Heart left ventricle (tissue), 16 donors: ENCODE results near the gene TMEM107. TPM values are rescaled to one million over a fixed set of nuclear protein-coding genes. Genes with fewer than 3 reads are reported as not detected.

ENCODE experiments used
- ATAC-seq, 4 donors: fragments of 200-7000 bp; cut with Tn5 transposase; one replicate each; pipeline ENCODE4 v1.9.1; 2020 to 2022; ENCODE audit warnings: moderate library complexity in 4 of 4, mild to moderate bottlenecking in 3 of 4, moderate number of reproducible peaks in 1 of 4
- DNase-seq, 5 donors: peaks; one replicate each; pipeline ENCODE4 v3.0.0-alpha.2; 2020
- H3K27ac ChIP-seq, 12 donors: fragments of 200-600 bp; sonication (generic) in 4 of 12; one replicate each; pipeline versions ENCODE4 v1.5.0 to v1.8.0; 2016 to 2022; ENCODE audit warnings: mild to moderate bottlenecking in 2 of 12
- H3K27me3 ChIP-seq, 9 donors: fragments of 200-600 bp; sonication (generic) in 2 of 9; one replicate each; pipeline versions ENCODE4 v1.5.1 to v1.8.0; 2016 to 2022; ENCODE audit warnings: mild to moderate bottlenecking in 3 of 9
- H3K36me3 ChIP-seq, 9 donors: fragments of 200-600 bp; sonication (generic) in 2 of 9; one replicate each; pipeline versions ENCODE4 v1.5.0 to v1.8.0; 2018 to 2022; ENCODE audit warnings: mild to moderate bottlenecking in 2 of 9
- H3K4me1 ChIP-seq, 12 donors: fragments of 200-600 bp; sonication (generic) in 4 of 12; one replicate each; pipeline versions ENCODE4 v1.5.0 to v1.8.0; 2016 to 2022; ENCODE audit warnings: mild to moderate bottlenecking in 3 of 12
- H3K4me3 ChIP-seq, 12 donors: fragments of 200-600 bp; sonication (generic) in 4 of 12; one replicate each; pipeline versions ENCODE4 v1.5.0 to v1.8.0; 2017 to 2022; ENCODE audit warnings: mild to moderate bottlenecking in 9 of 12, moderate library complexity in 4 of 12
- H3K9me3 ChIP-seq, 12 donors: fragments of 200-600 bp; sonication (generic) in 4 of 12; one replicate each; pipeline versions ENCODE4 v1.5.0 to v1.8.0; 2016 to 2022; ENCODE audit warnings: mild to moderate bottlenecking in 1 of 12
- POLR2A ChIP-seq, 2 donors: fragments of 450-650 bp; IDR thresholded peaks; one replicate each; pipeline ENCODE4 v1.6.1; 2017; ENCODE audit warnings: antibody characterized with exemption in 2 of 2, mild to moderate bottlenecking in 2 of 2, moderate library complexity in 2 of 2
- WGBS, 4 donors: extraction: QIAGEN DNeasy Blood & Tissue Kit in 2 of 4; methylation state at CpG; one replicate each; pipeline versions ENCODE4 v1.1.5 to v1.1.7; 2013 to 2018; 5-methylcytosine and 5-hydroxymethylcytosine counted together
- intact Hi-C, 10 donors: fragments of 100-400 bp; cut with DNase I; formaldehyde crosslinking; loops; one replicate each; pipeline versions ENCODE4 v1.11.1 to v1.14.2; 2022
- polyA plus RNA-seq, 2 donors: library from polyadenylated mRNA; stranded (reverse); fragments of 200-250 nt; gene quantifications; one replicate each; pipeline ENCODE4 v1.2.3, GENCODE V29; 2013
- total RNA-seq, 9 donors: library from RNA; depleted of rRNA in 2 of 9; stranded (reverse); fragments of >200 nt in 2 of 9; fragmentation: NEBNext Ultra II Directional in 3 of 9; extraction: Animal tissue kit (Norgen Biotek cat#: 25700) in 3 of 9; gene quantifications; one replicate each; pipeline versions ENCODE4 v1.1.0 to v1.2.4, GENCODE V29; 2016 to 2023
- TF ChIP-seq, protein P1 (sequence below), 12 donors: fragments of 200-600 bp; sonication (generic) in 4 of 12; IDR thresholded peaks; one replicate each; pipeline versions ENCODE4 v1.5.0 to v1.8.0; 2018 to 2022; ENCODE audit warnings: antibody characterized with exemption in 12 of 12, mild to moderate bottlenecking in 5 of 12
- donor health status: ischemic (EF 13 %, LVEDD 7.1; RV severe dilation, severe dysfunction).
- donor health status: healthy with polysubstance abuse.
- donor health status: DM: no; HTN: yes; CAD: no.
- donor health status: DM: no; HTN: no; CAD: no.
- donor health status: ischemic (EF 25% LVEDD 6.9; RV normal size, moderate dysfunction).
- donor health status: ischemic (EF 25% LVEDD 5.7; RV mildly dilated, moderate dysfunction).
- donor health status: healthy.
- donor health status: DM: yes; HTN: yes; CAD: no.
- donor health status: ischemic (EF 35%, LVEDD 5.7; RV mildly dilated, moderate dysfunction).
- donor health status: nonischemic (EF 11% LVEDD 7.7; RV severe dilation, severe dysfunction).
- donor health status: DM: yes; HTN: yes; CAD: no.
- donor health status: PGD.
- donor health status: ischemic (EF 29% LVEDD 5.4; RV normal size, mild dysfunction).
- donor health status: nonischemic (EF 23%, LVEDD 6.1; RV moderate dilation, normal function).

TMEM107 gene
- total and polyA plus RNA-seq, 11 donors, result 3.8 to 16.4 (median 8.4) TPM

GRCh38 chr17:8131844-8132441 is 44.2 kb downstream of the TMEM107 start:
- H3K4me3 ChIP-seq, result no peak overlapping the region
- TF ChIP-seq POLR2A (IDR thresholded peaks at IDR 0.05), result no peak
- TF ChIP-seq, protein P1, sequence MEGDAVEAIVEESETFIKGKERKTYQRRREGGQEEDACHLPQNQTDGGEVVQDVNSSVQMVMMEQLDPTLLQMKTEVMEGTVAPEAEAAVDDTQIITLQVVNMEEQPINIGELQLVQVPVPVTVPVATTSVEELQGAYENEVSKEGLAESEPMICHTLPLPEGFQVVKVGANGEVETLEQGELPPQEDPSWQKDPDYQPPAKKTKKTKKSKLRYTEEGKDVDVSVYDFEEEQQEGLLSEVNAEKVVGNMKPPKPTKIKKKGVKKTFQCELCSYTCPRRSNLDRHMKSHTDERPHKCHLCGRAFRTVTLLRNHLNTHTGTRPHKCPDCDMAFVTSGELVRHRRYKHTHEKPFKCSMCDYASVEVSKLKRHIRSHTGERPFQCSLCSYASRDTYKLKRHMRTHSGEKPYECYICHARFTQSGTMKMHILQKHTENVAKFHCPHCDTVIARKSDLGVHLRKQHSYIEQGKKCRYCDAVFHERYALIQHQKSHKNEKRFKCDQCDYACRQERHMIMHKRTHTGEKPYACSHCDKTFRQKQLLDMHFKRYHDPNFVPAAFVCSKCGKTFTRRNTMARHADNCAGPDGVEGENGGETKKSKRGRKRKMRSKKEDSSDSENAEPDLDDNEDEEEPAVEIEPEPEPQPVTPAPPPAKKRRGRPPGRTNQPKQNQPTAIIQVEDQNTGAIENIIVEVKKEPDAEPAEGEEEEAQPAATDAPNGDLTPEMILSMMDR (IDR thresholded peaks at IDR 0.05), result no peak

GRCh38 chr17:8128125-8128784 is 47.9 kb downstream of the TMEM107 start:
- DNase-seq (no peak), ATAC-seq (no peak)
- no peak overlapping the region for H3K27ac ChIP-seq
- no peak overlapping the region for H3K4me3 ChIP-seq
- WGBS, 4 donors, result 80 to 87% (median 86%) methylated on average over 14 of the region's 14 CpGs
- peaks cover 0 to 57% (median 0%) of the 10 kb centered on the region in 9 donors for H3K27me3 ChIP-seq
- TF ChIP-seq, protein P1 (IDR thresholded peaks at IDR 0.05), result no peak
- TF ChIP-seq POLR2A (IDR thresholded peaks at IDR 0.05), result no peak
- no peaks in the 10 kb centered on the region for H3K9me3 ChIP-seq
- H3K36me3 ChIP-seq, result no peaks in the 10 kb centered on the region
- intact Hi-C loops, result loop anchor here in 3 of 10 donors (10.0 kb wide), 2 partner anchors 97 to 167 kb away; partner anchors contain the start of gene SLC25A35 (in 2 of the 3)
- peaks cover 0 to 43% (median 34%) of the 10 kb centered on the region in 12 donors for H3K4me1 ChIP-seq

More at GRCh38 chr17:8131844-8132441, 44.2 kb downstream of the TMEM107 start:
- ATAC-seq (no peak), DNase-seq (no peak)
- Histone ChIP-seq H3K9me3 (no peaks in the 10 kb centered on the region), H3K4me1 (peaks cover 0 to 7% (median 5%) of the 10 kb centered on the region in 12 donors), H3K36me3 (no peaks in the 10 kb centered on the region), H3K27me3 (peaks cover 0 to 32% (median 0%) of the 10 kb centered on the region in 9 donors), H3K27ac (no peak overlapping the region)
- WGBS, 4 donors, result 58 to 73% (median 68%) methylated on average over 3 of the region's 3 CpGs
- intact Hi-C loops, result loop anchor here in 1 of 10 donors (10.0 kb wide), 1 partner anchor 53 kb away; no protein-coding TSS in a partner anchor

DNA sequence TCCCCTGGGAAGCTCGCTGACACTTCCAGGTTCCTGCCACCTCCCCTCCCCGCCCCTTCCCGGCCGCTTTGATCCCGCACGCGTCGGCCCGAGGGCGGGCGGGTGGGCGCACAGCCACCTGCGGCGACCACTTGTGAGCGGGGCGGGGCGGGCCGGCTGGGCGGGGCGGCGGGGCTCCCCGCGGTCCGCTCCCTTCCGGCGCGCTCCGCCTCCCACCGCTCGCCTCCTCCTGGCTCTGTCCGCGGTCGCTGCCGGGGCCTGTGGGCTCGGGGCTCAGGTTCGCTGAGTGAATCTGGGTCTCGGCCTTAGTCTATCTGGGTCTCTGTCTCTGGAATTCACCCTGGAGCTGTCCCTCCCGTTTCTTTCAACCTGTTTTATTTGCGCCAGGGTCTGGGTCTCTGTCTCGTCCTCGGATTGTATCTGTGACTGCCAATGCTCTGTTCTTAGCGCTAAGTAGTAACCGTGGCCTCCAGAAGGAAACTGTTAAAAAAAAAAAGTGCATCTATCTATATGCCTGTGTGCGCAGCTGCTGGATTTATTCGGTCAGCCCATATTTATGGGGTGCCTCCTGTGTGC is 49.6 kb downstream of the TMEM107 start:
- WGBS, 4 donors, result 0 to 1% (median 0%) methylated on average over 19 to 45 of the region's 45 CpGs
- Histone ChIP-seq H3K4me3 (peak overlapping the region; percentile 62 to 79 (median 70)), H3K27ac (peak overlapping the region; percentile 5 to 82 (median 68)), H3K27me3 (peaks cover 0 to 72% (median 0%) of the 10 kb centered on the region in 9 donors), H3K4me1 (peaks cover 3 to 60% (median 47%) of the 10 kb centered on the region in 12 donors), H3K36me3 (no peaks in the 10 kb centered on the region), H3K9me3 (no peaks in the 10 kb centered on the region)
- TF ChIP-seq POLR2A (IDR thresholded peaks at IDR 0.05), result no peak
- TF ChIP-seq, protein P1 (IDR thresholded peaks at IDR 0.05), result no peak
- intact Hi-C loops, result loop anchor here in 3 of 10 donors (10.0 kb wide), 2 partner anchors 98 to 168 kb away; partner anchors contain the start of gene SLC25A35 (in 2 of the 3)
- ATAC-seq (peak; percentile 22 to 70 (median 52)), DNase-seq (peak in 1 of 5 donors; percentile 49)
